Stomach smooth muscle (tissue), 2 donors: ENCODE data around the gene GLS.

Experiments used
- H3K27ac ChIP-seq: one replicate; pipeline ENCODE4 v1.7.0; 2013; ENCODE audit warnings: mild to moderate bottlenecking, low read length, inconsistent platforms
- H3K27me3 ChIP-seq, 2 donors: one replicate each; pipeline ENCODE4 v1.7.0; 2013; ENCODE audit warnings: low read length in 2 of 2; ENCODE audit not compliant: insufficient read depth in 2 of 2, control insufficient read depth in 1 of 2
- H3K36me3 ChIP-seq, 2 donors: one replicate each; pipeline ENCODE4 v1.7.0; 2013; ENCODE audit warnings: low read length in 2 of 2; ENCODE audit not compliant: control insufficient read depth in 2 of 2, insufficient read depth in 2 of 2
- H3K4me1 ChIP-seq: one replicate; pipeline ENCODE4 v1.7.0; 2013; ENCODE audit warnings: low read length; ENCODE audit not compliant: control insufficient read depth, insufficient read depth
- H3K4me3 ChIP-seq, 2 donors: one replicate each; pipeline ENCODE4 v1.7.0; 2013; ENCODE audit warnings: low read length in 2 of 2
- H3K9ac ChIP-seq, 2 donors: one replicate each; pipeline ENCODE4 v1.7.0; 2013; ENCODE audit warnings: low read length in 2 of 2, mild to moderate bottlenecking in 1 of 2
- H3K9me3 ChIP-seq, 2 donors: one replicate each; pipeline ENCODE4 v1.7.0; 2013; ENCODE audit warnings: low read length in 2 of 2; ENCODE audit not compliant: control insufficient read depth in 2 of 2
- donor health status: healthy.
- donor health status: Pancreatic carcinoma.

GLS gene

DNA sequence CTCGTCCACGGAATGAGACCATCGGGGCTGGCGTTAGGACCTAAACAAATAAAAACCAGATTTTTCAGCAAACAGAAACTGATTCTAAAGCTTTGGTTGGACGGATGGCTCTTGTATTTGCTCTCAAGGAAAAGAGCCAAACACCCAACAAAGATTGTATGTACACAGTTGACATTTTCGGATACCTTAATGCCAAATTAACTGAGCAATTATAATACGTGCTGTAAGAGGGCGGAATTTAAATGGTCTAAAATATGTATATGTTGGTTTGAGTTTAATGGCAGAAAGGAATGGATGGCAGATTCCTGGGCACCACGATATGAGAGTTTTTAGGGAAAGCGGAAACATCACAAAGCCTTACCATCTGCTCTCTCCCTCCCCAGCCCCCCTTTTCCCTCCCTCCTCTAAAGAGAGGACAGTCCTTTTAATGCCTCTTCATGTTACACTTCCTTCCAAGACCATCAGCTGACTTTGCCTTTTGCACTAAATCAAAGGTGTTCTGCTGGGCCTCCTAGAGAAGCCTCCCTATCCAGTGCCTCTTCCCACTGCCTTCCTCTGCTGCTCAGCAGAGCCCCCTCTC lies 100.1 kb downstream of the GLS start:
- Histone ChIP-seq H3K9me3 (no peaks in the 10 kb centered on the region), H3K27ac (no peak overlapping the region), H3K27me3 (no peaks in the 10 kb centered on the region), H3K36me3 (peaks cover 68 to 71% of the 10 kb centered on the region in 2 donors), H3K9ac (no peak overlapping the region), H3K4me1 (no peaks in the 10 kb centered on the region), H3K4me3 (no peak overlapping the region)

DNA sequence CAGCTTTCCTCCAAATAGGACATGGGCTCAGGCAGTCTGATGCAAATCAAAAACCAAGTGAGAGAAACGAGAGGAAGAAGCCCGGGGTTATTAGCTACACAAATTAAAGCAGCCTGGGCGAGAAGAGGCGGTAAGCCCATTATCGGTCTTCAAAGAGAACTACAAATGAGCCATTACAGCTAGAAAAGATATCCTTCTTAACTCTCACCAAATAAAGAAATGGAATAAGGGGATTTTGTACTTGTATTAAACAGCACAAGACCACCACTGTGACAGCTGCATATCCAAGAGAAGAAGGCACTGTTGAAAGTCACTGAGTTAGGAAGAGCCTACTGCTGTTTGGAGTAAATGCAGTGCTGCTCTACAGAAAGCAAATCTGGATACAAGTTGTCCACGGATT lies 100.7 kb downstream of the GLS start:
- H3K9ac ChIP-seq, result no peak overlapping the region
- peaks cover 71 to 73% of the 10 kb centered on the region in 2 donors for H3K36me3 ChIP-seq
- H3K4me3 ChIP-seq, result no peak overlapping the region
- H3K27me3 ChIP-seq, result no peaks in the 10 kb centered on the region
- H3K9me3 ChIP-seq, result no peaks in the 10 kb centered on the region
- H3K4me1 ChIP-seq, result no peaks in the 10 kb centered on the region
- no peak overlapping the region for H3K27ac ChIP-seq

DNA sequence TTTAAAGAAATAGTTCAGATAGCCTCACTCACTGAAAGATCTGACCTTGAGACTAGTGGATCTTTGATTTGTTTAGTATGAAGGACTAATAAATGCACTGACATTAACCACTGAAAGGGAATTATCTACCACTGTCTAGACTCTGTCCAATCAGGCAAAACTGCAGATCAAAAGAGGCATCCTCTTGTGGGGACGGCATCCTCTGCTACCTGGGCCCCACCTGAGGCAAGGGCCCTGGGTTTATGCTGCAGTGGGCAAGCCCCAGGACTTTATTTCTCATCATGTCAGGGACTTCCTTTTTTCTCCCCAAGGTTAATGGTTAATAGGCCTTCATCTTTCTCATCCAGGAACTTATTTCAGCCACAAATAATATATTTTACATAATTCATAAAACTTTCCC lies 101.1 kb downstream of the GLS start:
- H3K9ac ChIP-seq, result no peak overlapping the region
- H3K36me3 ChIP-seq, result peaks cover 67 to 77% of the 10 kb centered on the region in 2 donors
- H3K9me3 ChIP-seq, result no peaks in the 10 kb centered on the region
- no peak overlapping the region for H3K4me3 ChIP-seq
- no peaks in the 10 kb centered on the region for H3K4me1 ChIP-seq
- no peak overlapping the region for H3K27ac ChIP-seq
- no peaks in the 10 kb centered on the region for H3K27me3 ChIP-seq

DNA sequence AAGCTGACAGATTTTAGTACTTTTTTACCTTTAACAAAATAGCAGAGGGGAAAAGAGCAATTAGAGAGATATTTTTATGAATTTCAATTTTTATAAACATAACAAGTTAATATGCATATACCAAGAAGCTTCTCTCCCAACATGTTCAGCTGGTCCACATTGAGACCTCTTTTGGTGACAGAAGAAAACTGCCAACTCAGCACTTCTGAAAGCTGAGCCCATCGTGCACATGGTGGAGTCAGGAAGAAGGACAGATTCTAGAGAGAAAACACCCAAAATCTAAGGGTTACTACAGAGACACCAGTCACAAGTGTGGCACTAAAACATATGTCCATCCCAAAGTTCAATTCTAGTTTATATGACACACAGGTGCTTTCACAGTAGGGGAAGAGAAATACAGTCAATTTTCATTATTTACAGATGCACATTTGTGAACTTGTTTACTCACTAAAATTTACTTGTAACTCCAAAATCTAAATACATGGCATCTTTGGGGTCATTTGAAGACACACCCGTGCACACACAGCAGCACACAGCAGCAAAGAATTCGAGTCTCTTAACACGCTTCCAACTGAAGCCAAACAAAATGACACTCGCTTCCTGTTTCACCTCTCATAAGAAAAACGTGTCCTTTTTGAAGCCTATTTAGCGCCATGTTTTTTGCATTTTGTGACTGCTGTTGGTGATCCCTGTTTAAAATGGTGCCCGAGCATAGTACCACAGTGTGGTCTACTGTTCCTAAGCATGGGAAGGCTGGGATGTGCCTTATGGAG lies 101.8 kb downstream of the GLS start:
- Histone ChIP-seq H3K27ac (no peak overlapping the region), H3K4me3 (no peak overlapping the region), H3K4me1 (no peaks in the 10 kb centered on the region), H3K27me3 (no peaks in the 10 kb centered on the region), H3K9me3 (no peaks in the 10 kb centered on the region), H3K9ac (no peak overlapping the region), H3K36me3 (peaks cover 69 to 79% of the 10 kb centered on the region in 2 donors)

DNA sequence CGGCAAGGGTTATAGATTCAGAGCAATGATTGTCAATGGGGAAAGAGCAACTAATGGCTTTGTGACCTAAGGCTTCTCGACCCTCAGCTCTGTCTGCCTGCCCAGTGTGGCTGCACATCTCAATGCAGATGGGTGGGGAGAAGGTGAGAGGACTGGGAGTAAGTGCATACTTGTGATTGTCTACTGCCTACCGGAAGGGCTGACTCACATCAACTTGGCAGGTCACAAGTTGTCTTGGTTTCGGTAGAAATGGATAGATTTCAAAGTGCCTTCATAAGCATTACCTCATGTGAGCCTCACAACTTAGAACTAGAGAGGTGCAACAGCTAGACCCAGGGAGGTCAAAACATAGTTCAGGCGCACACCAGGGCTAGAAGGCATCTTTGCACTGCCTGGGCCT lies 104.0 kb downstream of the GLS start:
- Histone ChIP-seq H3K4me1 (no peaks in the 10 kb centered on the region), H3K27ac (no peak overlapping the region), H3K36me3 (peaks cover 65 to 76% of the 10 kb centered on the region in 2 donors), H3K9ac (no peak overlapping the region), H3K4me3 (no peak overlapping the region), H3K27me3 (no peaks in the 10 kb centered on the region), H3K9me3 (no peaks in the 10 kb centered on the region)

DNA sequence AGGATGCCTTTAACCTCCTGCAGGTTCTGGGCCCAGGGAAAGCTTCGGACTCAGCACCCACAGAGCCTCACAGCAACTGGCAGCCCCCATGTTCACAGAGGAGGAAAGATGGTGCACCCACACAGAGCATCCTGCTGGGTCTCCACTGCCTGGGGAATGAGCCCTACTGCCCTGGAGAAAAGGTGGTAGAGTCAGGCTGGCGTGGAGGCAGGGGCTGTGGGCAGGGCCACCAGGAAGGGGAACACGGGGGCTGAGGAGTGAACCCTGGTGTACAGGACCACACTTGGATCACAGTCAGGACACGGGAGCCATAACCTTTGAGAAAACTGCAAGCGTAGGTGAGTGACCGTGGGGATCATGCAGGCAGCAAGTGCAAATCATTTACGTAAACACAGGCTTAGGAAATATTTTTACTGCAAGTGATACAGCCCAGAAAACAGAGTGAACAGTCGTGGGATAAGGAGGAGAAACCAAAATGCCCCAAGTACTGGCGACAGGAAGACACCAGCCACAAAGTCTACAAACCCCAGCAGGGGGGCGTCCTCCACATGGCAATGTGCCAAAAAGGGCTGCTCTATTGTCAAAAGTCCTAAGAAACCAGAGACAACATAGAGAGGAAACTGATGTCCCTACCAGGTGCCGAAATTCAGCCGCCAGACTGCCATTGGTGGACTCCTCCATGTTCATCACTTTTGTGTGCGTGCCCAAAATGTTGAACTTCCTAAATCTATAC lies 105.8 kb downstream of the GLS start:
- Histone ChIP-seq H3K4me1 (no peaks in the 10 kb centered on the region), H3K9me3 (no peaks in the 10 kb centered on the region), H3K36me3 (peaks cover 67 to 70% of the 10 kb centered on the region in 2 donors), H3K27me3 (no peaks in the 10 kb centered on the region), H3K4me3 (no peak overlapping the region), H3K27ac (no peak overlapping the region), H3K9ac (no peak overlapping the region)

DNA sequence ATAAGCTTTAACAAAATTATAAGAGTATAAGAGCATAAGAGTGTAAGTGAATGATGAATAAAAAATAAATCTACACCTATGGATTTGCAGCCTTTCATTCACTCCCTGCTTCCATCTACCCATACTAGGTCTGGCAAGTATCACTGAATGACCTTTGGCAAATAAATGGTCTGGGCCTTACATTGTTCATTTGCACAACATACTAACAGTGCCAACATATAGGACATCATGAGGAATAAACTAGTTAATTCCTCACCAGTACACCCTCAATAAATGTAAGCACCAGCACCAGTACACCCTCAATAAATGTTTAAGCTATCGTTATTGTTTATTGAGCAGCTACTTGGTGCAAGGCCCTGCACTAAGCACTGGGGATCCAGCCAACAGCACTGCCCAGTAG lies 106.5 kb downstream of the GLS start:
- no peak overlapping the region for H3K9ac ChIP-seq
- no peaks in the 10 kb centered on the region for H3K9me3 ChIP-seq
- peaks cover 62 to 67% of the 10 kb centered on the region in 2 donors for H3K36me3 ChIP-seq
- H3K4me1 ChIP-seq, result no peaks in the 10 kb centered on the region
- H3K4me3 ChIP-seq, result no peak overlapping the region
- H3K27me3 ChIP-seq, result no peaks in the 10 kb centered on the region
- H3K27ac ChIP-seq, result no peak overlapping the region

DNA sequence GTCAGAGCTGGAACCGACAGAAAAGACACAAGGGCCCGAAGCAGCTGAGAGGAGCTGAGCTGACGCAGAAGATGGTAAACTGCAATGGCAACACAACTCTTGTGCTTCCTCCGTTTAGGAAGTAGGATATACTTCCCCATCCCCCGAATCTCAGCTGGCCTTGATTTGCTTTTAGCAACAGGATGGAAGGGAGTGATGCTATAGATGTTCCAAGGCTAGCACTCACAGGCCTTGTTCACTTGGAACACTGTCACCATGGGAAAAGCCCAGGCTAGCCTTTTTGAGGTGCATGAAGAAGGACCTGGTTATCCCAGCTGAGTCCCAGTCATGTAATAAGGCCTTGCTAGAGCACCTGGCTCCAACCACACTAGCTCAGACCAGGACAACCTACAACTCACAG lies 107.3 kb downstream of the GLS start:
- Histone ChIP-seq H3K36me3 (peaks cover 54 to 66% of the 10 kb centered on the region in 2 donors), H3K9ac (no peak overlapping the region), H3K4me3 (no peak overlapping the region), H3K27me3 (no peaks in the 10 kb centered on the region), H3K27ac (no peak overlapping the region), H3K4me1 (no peaks in the 10 kb centered on the region), H3K9me3 (no peaks in the 10 kb centered on the region)

DNA sequence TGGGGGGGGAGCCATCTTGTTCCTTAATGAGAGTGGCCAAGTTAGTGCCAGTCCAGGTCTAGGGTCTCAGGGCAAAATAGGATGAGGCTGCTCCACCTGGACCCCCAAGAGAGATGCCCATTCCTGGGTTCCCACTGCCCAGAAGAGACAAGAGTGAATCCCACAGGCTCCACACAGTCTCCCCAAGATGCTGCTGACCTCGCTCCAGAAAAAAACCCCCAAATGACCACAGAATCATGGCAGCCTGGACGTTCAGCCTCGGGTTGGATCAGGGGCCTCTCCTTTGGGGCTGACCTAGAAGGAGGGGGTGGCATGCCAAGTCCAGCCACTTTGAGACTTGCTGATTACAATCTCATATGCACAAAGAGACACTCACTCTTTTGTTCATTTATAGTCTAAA lies 108.3 kb downstream of the GLS start:
- no peaks in the 10 kb centered on the region for H3K9me3 ChIP-seq
- no peak overlapping the region for H3K9ac ChIP-seq
- no peak overlapping the region for H3K4me3 ChIP-seq
- H3K4me1 ChIP-seq, result no peaks in the 10 kb centered on the region
- H3K36me3 ChIP-seq, result peaks cover 59 to 67% of the 10 kb centered on the region in 2 donors
- H3K27ac ChIP-seq, result no peak overlapping the region
- no peaks in the 10 kb centered on the region for H3K27me3 ChIP-seq

DNA sequence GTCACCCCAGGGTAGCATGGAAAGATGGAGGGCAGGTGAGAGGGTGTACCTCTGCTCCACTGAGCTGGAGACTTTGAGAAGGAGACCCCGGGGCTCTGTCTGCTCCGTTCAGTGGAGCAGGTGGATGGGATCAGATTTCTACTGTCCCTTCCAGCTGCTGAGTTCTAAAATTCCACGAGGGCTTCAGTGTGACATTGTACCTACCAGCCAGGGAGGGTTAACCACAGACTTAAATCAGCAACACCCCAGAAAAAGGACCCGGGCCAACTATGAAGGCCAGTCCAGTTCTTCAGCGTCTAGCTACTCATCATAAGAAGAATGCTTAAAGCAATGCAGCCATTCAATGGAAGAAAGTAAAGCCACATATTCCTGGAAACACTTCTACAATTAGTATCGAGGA lies 109.5 kb downstream of the GLS start:
- no peaks in the 10 kb centered on the region for H3K9me3 ChIP-seq
- peaks cover 58 to 66% of the 10 kb centered on the region in 2 donors for H3K36me3 ChIP-seq
- no peak overlapping the region for H3K27ac ChIP-seq
- H3K4me1 ChIP-seq, result no peaks in the 10 kb centered on the region
- H3K9ac ChIP-seq, result no peak overlapping the region
- no peak overlapping the region for H3K4me3 ChIP-seq
- H3K27me3 ChIP-seq, result no peaks in the 10 kb centered on the region

DNA sequence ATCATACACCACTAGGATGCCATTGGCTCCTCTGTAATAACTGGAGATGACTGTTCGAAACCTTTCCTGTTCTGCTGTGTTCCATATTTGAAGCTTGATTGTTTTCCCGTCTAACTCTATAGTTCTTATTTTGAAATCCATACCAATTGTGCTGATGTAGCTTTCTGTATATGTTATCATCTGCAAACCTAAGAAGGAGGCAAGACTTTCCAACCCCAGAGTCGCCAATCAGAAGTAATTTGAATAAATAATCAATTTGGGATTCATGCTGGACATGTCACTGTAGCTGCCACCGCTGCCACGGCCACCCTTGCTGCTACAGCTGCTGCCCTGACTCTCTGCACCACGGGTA lies 112.6 kb downstream of the GLS start:
- no peak overlapping the region for H3K27ac ChIP-seq
- no peak overlapping the region for H3K9ac ChIP-seq
- H3K27me3 ChIP-seq, result no peaks in the 10 kb centered on the region
- H3K36me3 ChIP-seq, result peaks cover 56 to 57% of the 10 kb centered on the region in 2 donors
- no peaks in the 10 kb centered on the region for H3K9me3 ChIP-seq
- no peak overlapping the region for H3K4me3 ChIP-seq
- peaks cover 7% of the 10 kb centered on the region for H3K4me1 ChIP-seq
